OCI-LY7 (cell line): Measurements from ENCODE around the gene AUTS2.

Experiments
- EZH2phosphoT487 ChIP-seq: fragments of 200-600 bp; sonication (generic); IDR thresholded peaks from 2 replicates; pipeline ENCODE4 v1.6.1; 2018; ENCODE audit warnings: low read depth, borderline replicate concordance, mild to moderate bottlenecking, mixed run types, antibody characterized with exemption, low read length, moderate library complexity, mixed read lengths
- TF ChIP-seq, protein P1 (sequence below): fragments of 200-600 bp; sonication (generic); conservative IDR thresholded peaks from 2 replicates; pipeline ENCODE4 v1.5.1; 2014; ENCODE audit warnings: mild to moderate bottlenecking, antibody characterized with exemption, low read length, moderate library complexity, mixed read lengths

DNA sequence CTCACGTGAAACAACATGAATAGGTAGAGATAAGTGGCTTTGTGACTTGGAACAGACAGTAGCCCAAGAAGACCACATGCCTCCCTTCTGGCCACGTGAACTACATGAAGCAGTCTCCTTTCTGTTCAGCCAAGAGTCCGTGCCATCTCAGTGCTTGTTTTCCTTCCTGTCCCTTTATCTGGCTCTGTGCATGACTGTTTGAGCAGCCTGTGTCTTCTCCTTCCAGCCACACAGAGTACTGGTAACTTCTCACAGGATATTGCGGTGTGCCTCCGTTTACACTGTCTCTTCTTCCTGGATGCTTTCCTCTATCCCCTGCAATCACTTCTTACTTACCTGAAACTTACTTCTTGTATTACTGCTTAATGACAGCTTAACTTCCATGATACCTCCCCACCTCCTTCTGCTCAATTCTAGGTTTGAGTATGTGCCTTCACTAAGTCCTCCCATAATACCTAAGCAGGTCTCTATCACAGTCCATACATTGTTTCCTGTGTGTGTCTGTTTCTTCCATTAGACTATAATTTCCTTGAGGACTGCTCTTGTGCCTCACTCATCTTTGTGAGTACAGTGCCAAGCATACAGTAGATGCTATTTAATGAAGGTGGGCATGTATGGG is 748.7 kb downstream of the AUTS2 start:
- TF ChIP-seq, protein P1, sequence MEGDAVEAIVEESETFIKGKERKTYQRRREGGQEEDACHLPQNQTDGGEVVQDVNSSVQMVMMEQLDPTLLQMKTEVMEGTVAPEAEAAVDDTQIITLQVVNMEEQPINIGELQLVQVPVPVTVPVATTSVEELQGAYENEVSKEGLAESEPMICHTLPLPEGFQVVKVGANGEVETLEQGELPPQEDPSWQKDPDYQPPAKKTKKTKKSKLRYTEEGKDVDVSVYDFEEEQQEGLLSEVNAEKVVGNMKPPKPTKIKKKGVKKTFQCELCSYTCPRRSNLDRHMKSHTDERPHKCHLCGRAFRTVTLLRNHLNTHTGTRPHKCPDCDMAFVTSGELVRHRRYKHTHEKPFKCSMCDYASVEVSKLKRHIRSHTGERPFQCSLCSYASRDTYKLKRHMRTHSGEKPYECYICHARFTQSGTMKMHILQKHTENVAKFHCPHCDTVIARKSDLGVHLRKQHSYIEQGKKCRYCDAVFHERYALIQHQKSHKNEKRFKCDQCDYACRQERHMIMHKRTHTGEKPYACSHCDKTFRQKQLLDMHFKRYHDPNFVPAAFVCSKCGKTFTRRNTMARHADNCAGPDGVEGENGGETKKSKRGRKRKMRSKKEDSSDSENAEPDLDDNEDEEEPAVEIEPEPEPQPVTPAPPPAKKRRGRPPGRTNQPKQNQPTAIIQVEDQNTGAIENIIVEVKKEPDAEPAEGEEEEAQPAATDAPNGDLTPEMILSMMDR = no peak
- TF ChIP-seq EZH2phosphoT487 = no peak
